GM12872 (cell line): ENCODE results near the gene RAB29.

Experiments used
- TF ChIP-seq, protein P1 (sequence below): IDR thresholded peaks from 3 replicates; pipeline ENCODE4 v1.5.1; 2011; ENCODE audit warnings: low read depth, mild to moderate bottlenecking, low read length, moderate library complexity; ENCODE audit not compliant: insufficient read depth

RAB29 gene, protein sequence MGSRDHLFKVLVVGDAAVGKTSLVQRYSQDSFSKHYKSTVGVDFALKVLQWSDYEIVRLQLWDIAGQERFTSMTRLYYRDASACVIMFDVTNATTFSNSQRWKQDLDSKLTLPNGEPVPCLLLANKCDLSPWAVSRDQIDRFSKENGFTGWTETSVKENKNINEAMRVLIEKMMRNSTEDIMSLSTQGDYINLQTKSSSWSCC

DNA sequence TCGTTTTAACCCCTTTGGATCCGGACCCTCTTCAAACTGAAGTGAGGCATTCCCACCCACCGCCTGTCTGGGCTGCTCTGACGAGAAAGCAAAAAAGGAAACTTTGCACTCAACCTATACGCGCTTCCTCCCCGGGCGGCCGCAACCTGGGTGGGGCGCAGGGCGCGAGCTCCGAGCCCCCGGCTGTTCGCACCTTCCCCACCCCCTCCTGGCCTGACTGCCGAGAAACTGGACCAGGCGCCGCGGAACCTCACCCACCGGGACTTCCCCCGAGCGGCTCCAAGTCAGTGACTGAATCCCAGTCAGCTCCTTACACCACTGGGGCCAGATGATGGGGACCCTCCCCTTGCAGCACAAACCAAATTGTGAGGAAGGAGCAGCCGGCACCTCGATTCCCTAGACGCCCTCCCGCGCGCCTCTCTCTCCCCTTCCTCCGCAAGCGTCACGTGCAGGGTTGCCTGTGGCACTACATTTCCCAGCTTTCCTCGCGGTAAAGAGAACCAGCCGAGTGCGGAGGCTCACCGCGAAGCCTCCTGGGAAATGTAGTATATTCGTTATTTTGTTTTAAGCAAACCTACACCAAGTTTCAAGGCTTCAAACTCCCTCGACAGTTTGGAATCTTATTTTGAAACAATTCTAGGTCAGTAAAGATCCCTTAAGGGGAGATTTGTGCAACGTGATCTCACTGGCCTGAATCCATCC is at the start of gene RAB29:
TSS of gene RAB29 (minus strand) at position 468 of the 702 bp plus-strand sequence. CDS start 526 bp downstream, outside the sequence.
- TF ChIP-seq, protein P1, sequence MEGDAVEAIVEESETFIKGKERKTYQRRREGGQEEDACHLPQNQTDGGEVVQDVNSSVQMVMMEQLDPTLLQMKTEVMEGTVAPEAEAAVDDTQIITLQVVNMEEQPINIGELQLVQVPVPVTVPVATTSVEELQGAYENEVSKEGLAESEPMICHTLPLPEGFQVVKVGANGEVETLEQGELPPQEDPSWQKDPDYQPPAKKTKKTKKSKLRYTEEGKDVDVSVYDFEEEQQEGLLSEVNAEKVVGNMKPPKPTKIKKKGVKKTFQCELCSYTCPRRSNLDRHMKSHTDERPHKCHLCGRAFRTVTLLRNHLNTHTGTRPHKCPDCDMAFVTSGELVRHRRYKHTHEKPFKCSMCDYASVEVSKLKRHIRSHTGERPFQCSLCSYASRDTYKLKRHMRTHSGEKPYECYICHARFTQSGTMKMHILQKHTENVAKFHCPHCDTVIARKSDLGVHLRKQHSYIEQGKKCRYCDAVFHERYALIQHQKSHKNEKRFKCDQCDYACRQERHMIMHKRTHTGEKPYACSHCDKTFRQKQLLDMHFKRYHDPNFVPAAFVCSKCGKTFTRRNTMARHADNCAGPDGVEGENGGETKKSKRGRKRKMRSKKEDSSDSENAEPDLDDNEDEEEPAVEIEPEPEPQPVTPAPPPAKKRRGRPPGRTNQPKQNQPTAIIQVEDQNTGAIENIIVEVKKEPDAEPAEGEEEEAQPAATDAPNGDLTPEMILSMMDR: no peak

DNA sequence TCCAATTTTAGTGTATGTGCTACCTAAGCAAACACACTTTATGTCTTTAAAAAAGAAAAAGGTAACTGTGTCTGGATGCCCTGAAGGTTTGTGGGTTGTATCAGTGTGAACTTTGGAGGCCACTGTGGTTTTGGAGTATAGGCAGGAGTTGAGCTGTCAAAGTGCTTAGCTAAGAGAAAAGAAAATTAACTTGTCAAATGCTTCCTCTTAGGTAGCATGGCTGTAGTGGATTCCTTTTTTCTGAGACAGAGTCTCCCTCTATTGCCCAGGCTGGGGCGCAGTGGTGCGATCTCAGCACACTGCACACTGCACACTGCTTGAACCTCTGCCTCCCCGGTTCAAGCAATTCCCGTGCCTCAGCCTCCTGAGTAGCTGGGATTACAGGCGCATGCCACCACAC is 48.9 kb upstream of the RAB29 start:
- TF ChIP-seq, protein P1: no peak

DNA sequence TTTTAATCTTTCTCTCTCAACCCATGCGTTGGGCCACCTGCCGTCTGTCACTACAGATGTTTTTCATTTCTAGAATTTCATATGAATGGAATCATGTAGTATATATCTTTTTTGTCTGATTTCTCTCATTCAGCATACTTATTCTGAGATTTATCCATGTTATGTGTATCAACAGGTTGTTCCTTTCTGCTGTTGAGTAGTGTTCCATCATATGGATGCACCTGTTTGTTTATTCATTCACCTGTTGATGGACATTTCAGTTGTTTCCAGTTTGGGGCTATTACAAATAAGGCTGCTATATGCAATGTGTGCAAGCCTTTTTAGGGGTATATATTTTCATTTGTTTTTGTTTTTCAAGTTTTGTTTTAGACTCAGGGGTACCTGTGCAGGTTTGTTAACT is 47.1 kb upstream of the RAB29 start:
- TF ChIP-seq, protein P1: no peak

DNA sequence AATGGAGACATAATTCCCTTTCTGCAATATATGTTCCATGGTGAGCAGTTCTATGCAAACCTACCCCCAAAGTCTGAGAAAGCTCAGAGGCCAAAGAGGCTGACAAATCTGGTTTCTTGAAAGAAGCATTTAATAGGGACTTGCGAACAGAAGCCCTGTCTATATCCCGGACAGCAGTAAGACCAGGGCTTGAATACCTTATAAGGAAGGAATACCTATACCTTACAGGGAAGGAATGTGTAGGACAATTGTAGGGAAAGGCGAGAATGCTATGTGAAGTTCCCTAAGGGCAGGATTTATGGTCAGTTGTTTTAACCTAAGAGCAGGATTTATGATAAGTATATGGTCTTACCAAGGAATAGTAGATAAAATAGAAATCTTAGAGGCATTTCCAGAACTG is 42.7 kb upstream of the RAB29 start:
- TF ChIP-seq, protein P1: no peak

DNA sequence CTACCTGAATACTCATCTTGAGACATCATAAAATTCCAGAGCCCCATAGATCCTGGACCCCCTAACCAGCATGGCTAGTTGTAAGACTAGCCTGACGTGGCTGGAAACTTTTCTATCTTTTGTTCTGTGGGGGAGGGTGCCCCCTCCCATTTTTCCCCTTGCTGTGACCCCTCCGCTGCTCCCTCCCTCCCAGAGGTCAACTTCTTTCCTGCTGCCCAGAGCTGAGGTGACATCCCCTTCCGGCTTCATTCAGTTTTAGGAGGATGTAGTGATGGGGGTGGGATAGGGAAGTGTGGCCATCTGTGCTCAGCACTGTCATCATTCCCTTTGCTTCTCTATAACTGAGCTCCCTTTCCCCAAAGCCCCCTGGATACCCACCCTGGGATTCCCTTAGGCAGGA is 42.1 kb upstream of the RAB29 start:
- TF ChIP-seq, protein P1: no peak

DNA sequence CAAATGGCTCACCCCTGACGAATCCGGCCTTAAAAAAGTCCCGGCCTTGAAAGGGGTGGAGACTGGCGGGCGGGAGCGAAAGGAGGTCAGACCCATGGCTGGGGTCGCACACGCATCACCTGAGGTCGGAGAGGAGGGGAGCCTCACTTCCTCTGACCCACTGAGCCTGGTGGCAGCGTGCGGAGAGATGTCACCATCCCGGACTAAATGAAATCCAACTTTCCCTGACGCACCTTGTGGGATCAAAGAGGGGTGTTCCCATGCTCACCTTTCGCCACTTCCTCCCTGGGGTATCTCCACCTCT is 38.4 kb upstream of the RAB29 start:
- TF ChIP-seq, protein P1: no peak

DNA sequence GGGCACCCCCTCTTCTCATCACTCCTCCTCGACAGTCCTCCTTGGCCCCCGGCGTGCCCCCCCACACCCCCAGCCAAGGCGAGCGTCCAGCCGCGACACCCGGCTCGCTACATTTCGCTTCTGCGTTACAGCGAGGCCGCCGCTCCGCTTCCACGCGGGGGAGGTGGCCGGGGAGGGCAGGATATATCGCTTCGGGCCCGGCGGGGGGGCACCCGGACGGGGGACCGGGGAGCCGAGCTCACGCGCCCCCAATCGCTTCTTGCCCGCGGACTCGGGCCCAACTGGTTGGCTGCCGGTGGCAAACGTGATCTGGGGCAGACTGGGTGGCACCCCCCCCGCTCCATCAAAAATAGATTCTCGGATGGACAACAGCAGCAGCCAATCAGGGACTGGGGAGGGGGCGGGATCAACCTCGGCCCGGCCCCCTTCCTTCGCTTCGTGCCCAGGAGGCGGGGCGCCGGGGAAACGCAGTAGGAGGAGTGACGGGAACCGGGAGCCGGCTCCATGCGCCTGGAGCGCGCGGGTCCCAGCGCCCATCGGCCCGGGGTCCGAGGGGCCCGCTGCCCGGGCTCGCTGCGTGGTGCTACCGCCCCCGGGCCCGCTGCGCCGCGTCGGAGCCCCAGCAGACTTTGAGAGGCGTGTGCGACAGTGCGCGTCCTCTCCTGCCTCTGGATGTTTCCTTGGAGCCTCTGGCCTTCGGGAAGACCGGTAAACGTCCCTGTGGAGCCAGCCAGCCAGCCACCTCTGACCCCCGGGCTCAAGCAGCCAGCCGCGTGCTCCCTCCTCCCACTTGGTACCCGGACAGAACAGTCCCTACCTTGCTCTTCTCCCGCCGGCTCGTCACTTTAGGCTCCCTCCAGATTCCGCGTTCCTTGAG is 37.8 kb upstream of the RAB29 start, which contains the start of gene SLC41A1:
TSS of gene SLC41A1 (minus strand) at position 321 of the 877 bp plus-strand sequence. CDS start 2,757 bp downstream, outside the sequence.
- TF ChIP-seq, protein P1: no peak
